Neural progenitor cell (in vitro differentiated cells): ENCODE results near the gene LSM2. TPM values are rescaled to one million over a fixed set of nuclear protein-coding genes. Genes with fewer than 3 reads are reported as not detected.

Source experiments
- DNase-seq: peaks from one replicate; pipeline ENCODE4 v3.0.0-alpha.2; 2016; ENCODE audit warnings: low spot score
- H2AFZ ChIP-seq: fragments of 200-600 bp; sonication (generic); replicated peaks from 2 replicates; pipeline ENCODE4 v1.6.1; 2016; ENCODE audit warnings: antibody characterized with exemption
- H3F3A ChIP-seq: fragments of 200-600 bp; sonication (generic); 2 replicates; pipeline ENCODE4 v1.6.1; 2016; ENCODE audit warnings: antibody characterized with exemption, low read depth
- H3K27ac ChIP-seq: fragments of 200-600 bp; sonication (generic); 2 replicates; pipeline ENCODE4 v1.5.1; 2016; ENCODE audit warnings: mild to moderate bottlenecking
- H3K27me3 ChIP-seq: fragments of 200-600 bp; sonication (generic); 2 replicates; pipeline ENCODE4 v1.6.1; 2016; ENCODE audit warnings: mild to moderate bottlenecking, moderate library complexity
- H3K36me3 ChIP-seq: fragments of 200-600 bp; sonication (generic); 2 replicates; pipeline ENCODE4 v1.5.1; 2016
- H3K4me1 ChIP-seq: fragments of 200-600 bp; sonication (generic); 2 replicates; pipeline ENCODE4 v1.6.1; 2016; ENCODE audit warnings: mixed run types
- H3K4me2 ChIP-seq: fragments of 200-600 bp; sonication (generic); 2 replicates; pipeline ENCODE4 v1.6.1; 2016
- H3K4me3 ChIP-seq: fragments of 200-600 bp; sonication (generic); 2 replicates; pipeline ENCODE4 v1.5.1; 2016
- H3K79me2 ChIP-seq: fragments of 200-600 bp; sonication (generic); 2 replicates; pipeline ENCODE4 v1.6.1; 2016; ENCODE audit warnings: low read depth
- H3K9ac ChIP-seq: fragments of 200-600 bp; sonication (generic); 2 replicates; pipeline ENCODE4 v1.6.1; 2016
- H3K9me3 ChIP-seq: fragments of 200-600 bp; sonication (generic); 2 replicates; pipeline ENCODE4 v1.5.1; 2016; ENCODE audit warnings: low read depth
- H4K20me1 ChIP-seq: fragments of 200-600 bp; sonication (generic); 2 replicates; pipeline ENCODE4 v1.6.1; 2016; ENCODE audit warnings: low read depth
- H3K27ac Mint-ChIP-seq: 3 replicates; pipeline ENCODE4 v1.8.0; 2021; ENCODE audit warnings: mixed read lengths
- H3K27me3 Mint-ChIP-seq: 2 replicates; pipeline ENCODE4 v1.8.0; 2022; ENCODE audit warnings: low read depth, mild to moderate bottlenecking, inconsistent platforms, moderate library complexity, mixed read lengths; ENCODE audit not compliant: insufficient read depth
- H3K36me3 Mint-ChIP-seq: 3 replicates; pipeline ENCODE4 v1.8.0; 2021; ENCODE audit warnings: mixed read lengths
- H3K4me1 Mint-ChIP-seq: 3 replicates; pipeline ENCODE4 v1.8.0; 2021; ENCODE audit warnings: mixed read lengths
- H3K4me3 Mint-ChIP-seq: 3 replicates; pipeline ENCODE4 v1.8.0; 2021; ENCODE audit warnings: mild to moderate bottlenecking, moderate library complexity, mixed read lengths
- H3K9me3 Mint-ChIP-seq: 3 replicates; pipeline ENCODE4 v1.8.0; 2020; ENCODE audit warnings: mixed read lengths
- EZH2 ChIP-seq: fragments of 200-600 bp; sonication (generic); IDR thresholded peaks from 2 replicates; pipeline ENCODE4 v1.6.1; 2017; ENCODE audit warnings: antibody characterized with exemption, mild to moderate bottlenecking, moderate library complexity
- EZH2phosphoT487 ChIP-seq: fragments of 200-600 bp; sonication (generic); IDR thresholded peaks from 2 replicates; pipeline ENCODE4 v1.6.1; 2017; ENCODE audit warnings: antibody characterized with exemption
- total RNA-seq: library from RNA; depleted of rRNA; stranded (reverse); fragments of >200 nt; gene quantifications from 2 replicates; pipeline ENCODE4 v1.2.3, GENCODE V29; 2015; ENCODE audit warnings: low replicate concordance
- TF ChIP-seq, protein P1 (sequence below): fragments of 200-600 bp; sonication (generic); IDR thresholded peaks from 2 replicates; pipeline ENCODE4 v1.5.1; 2017; ENCODE audit warnings: antibody characterized with exemption, mild to moderate bottlenecking

Gene LSM2
- total RNA-seq, 1 donor from 2014 or later, result 105 TPM

GRCh38 chr6:31799781-31800180 lies 7.0 kb downstream of the LSM2 start:
- H3K4me2 ChIP-seq, result no peak overlapping the region
- peaks cover 36% of the 10 kb centered on the region for H3F3A ChIP-seq
- Mint-ChIP-seq H3K27ac (no peak overlapping the region), H3K36me3 (peaks cover 11% of the 10 kb centered on the region), H3K9me3 (no peaks in the 10 kb centered on the region), H3K4me1 (peaks cover 4% of the 10 kb centered on the region), H3K4me3 (no peak overlapping the region), H3K27me3 (no peaks in the 10 kb centered on the region)
- H2AFZ ChIP-seq, result no peak overlapping the region
- no peak overlapping the region for H3K4me3 ChIP-seq
- H3K9ac ChIP-seq, result no peak overlapping the region
- H3K9me3 ChIP-seq, result no peaks in the 10 kb centered on the region
- TF ChIP-seq EZH2phosphoT487, result no peak
- TF ChIP-seq, protein P1, sequence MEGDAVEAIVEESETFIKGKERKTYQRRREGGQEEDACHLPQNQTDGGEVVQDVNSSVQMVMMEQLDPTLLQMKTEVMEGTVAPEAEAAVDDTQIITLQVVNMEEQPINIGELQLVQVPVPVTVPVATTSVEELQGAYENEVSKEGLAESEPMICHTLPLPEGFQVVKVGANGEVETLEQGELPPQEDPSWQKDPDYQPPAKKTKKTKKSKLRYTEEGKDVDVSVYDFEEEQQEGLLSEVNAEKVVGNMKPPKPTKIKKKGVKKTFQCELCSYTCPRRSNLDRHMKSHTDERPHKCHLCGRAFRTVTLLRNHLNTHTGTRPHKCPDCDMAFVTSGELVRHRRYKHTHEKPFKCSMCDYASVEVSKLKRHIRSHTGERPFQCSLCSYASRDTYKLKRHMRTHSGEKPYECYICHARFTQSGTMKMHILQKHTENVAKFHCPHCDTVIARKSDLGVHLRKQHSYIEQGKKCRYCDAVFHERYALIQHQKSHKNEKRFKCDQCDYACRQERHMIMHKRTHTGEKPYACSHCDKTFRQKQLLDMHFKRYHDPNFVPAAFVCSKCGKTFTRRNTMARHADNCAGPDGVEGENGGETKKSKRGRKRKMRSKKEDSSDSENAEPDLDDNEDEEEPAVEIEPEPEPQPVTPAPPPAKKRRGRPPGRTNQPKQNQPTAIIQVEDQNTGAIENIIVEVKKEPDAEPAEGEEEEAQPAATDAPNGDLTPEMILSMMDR, result no peak
- no peak for TF ChIP-seq EZH2
- H3K4me1 ChIP-seq, result no peaks in the 10 kb centered on the region
- no peak overlapping the region for H3K27ac ChIP-seq
- peaks cover 60% of the 10 kb centered on the region for H3K79me2 ChIP-seq
- DNase-seq, result no peak
- H3K27me3 ChIP-seq, result no peaks in the 10 kb centered on the region
- no peaks in the 10 kb centered on the region for H3K36me3 ChIP-seq
- H4K20me1 ChIP-seq, result no peaks in the 10 kb centered on the region

DNA sequence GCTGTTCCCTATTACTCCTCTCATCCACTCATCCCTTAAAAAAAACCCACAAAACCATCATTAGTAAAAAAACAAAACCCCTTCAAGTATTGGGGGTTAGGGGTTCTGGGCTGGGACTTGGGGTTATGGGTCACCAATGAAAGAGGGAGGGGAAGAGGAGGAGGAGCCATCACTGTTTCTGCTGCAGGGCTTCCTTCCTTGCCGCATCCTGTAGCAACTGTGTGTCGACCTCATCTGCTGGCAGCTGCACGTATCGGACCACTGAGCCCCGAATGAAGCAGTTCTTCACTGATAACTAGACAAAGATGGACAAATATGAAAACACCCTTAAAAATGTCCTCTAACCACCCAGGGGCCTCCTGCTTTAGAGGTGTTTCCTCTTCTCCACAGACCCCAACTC lies 9.2 kb downstream of the LSM2 start:
- peaks cover 53% of the 10 kb centered on the region for H3K79me2 ChIP-seq
- H3K27ac ChIP-seq, result no peak overlapping the region
- H3K4me2 ChIP-seq, result no peak overlapping the region
- H3K4me1 Mint-ChIP-seq, result peaks cover 14% of the 10 kb centered on the region
- TF ChIP-seq, protein P1, result no peak
- TF ChIP-seq EZH2, result no peak
- no peak for TF ChIP-seq EZH2phosphoT487
- H3K4me3 Mint-ChIP-seq, result peak overlapping the region; percentile 31
- H3K9me3 ChIP-seq, result no peaks in the 10 kb centered on the region
- H3K4me1 ChIP-seq, result peaks cover 7% of the 10 kb centered on the region
- H3K9me3 Mint-ChIP-seq, result no peaks in the 10 kb centered on the region
- no peak for DNase-seq
- H3K36me3 ChIP-seq, result no peaks in the 10 kb centered on the region
- no peak overlapping the region for H2AFZ ChIP-seq
- no peaks in the 10 kb centered on the region for H3K27me3 Mint-ChIP-seq
- no peaks in the 10 kb centered on the region for H4K20me1 ChIP-seq
- H3K36me3 Mint-ChIP-seq, result peaks cover 9% of the 10 kb centered on the region
- H3F3A ChIP-seq, result peaks cover 36% of the 10 kb centered on the region
- no peaks in the 10 kb centered on the region for H3K27me3 ChIP-seq
- H3K9ac ChIP-seq, result no peak overlapping the region
- H3K27ac Mint-ChIP-seq, result no peak overlapping the region
- H3K4me3 ChIP-seq, result no peak overlapping the region

GRCh38 chr6:31796993-31797385 lies 9.8 kb downstream of the LSM2 start:
- no peaks in the 10 kb centered on the region for H3K9me3 Mint-ChIP-seq
- no peak overlapping the region for H3K27ac ChIP-seq

More at GRCh38 chr6:31796993-31797385, 9.8 kb downstream of the LSM2 start:
- H3K27me3 Mint-ChIP-seq, result no peaks in the 10 kb centered on the region
- H3F3A ChIP-seq, result peaks cover 36% of the 10 kb centered on the region
- no peak for DNase-seq
- no peak overlapping the region for H3K9ac ChIP-seq
- H2AFZ ChIP-seq, result no peak overlapping the region
- no peaks in the 10 kb centered on the region for H3K27me3 ChIP-seq
- H3K4me2 ChIP-seq, result no peak overlapping the region
- no peaks in the 10 kb centered on the region for H3K36me3 ChIP-seq
- H3K79me2 ChIP-seq, result peaks cover 47% of the 10 kb centered on the region
- no peak overlapping the region for H3K27ac Mint-ChIP-seq
- H3K4me3 ChIP-seq, result no peak overlapping the region
- H3K36me3 Mint-ChIP-seq, result peaks cover 9% of the 10 kb centered on the region
- TF ChIP-seq, protein P1, result no peak
- TF ChIP-seq EZH2, result no peak
- no peak for TF ChIP-seq EZH2phosphoT487
- H3K9me3 ChIP-seq, result no peaks in the 10 kb centered on the region
- no peaks in the 10 kb centered on the region for H4K20me1 ChIP-seq
- peak overlapping the region; percentile 81 for H3K4me3 Mint-ChIP-seq
- peaks cover 7% of the 10 kb centered on the region for H3K4me1 ChIP-seq
- peaks cover 14% of the 10 kb centered on the region for H3K4me1 Mint-ChIP-seq
